ENCODE data around the gene SLC25A6.

DNA sequence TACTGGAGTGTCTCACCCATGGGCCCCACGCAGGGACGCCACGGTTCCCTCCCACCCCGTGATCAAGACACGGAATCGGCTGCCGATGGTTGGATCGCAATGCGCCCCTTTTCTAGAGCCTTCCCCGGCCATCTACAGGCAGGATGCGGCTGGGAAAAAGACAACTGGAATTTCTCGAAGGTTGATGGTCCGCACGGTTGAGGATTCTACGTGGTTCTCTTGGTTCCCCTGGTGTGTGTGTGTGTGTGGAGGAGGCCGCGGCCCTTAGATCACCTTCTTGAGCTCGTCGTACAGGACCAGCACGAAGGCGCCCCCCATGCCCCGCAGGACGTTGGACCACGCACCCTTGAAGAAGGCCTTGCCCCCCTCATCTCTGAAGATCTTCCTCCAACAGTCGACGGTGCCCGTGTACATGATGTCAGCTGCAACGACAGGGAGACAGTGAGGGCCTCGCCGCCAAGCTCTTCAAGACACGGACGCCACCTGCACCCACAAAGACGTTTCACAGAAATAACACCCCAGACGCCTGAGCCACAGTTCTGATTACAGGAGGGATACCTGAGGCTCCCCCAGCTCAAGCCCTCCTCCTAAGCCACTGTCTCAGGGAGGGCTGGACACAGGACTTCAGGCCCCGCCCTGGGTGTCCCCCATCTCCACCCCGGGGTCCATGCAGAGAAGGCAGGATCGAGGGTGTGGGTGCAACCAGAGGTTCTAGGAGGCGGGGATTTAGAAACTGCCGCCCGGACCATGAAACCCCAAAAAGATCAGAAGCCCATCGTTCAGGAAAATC, 5.4 kb downstream of the SLC25A6 start:
- TF ChIP-seq CTCF (IDR thresholded peaks at IDR 0.05) (no peak), POLR2A (IDR thresholded peaks at IDR 0.05) (no peak)

All from esophagus squamous epithelium (tissue), 4 donors.